GM06990 (cell line): ENCODE measurements around the gene BPGM.
A peak's percentile ranks its signal among the peaks of the same experiment; 100 is the strongest.

Experiments
- DNase-seq: peaks from one replicate; pipeline ENCODE4 v3.0.0-alpha.2; 2011; ENCODE audit not compliant: insufficient read length; ENCODE audit errors: extremely low read depth
- H3K27me3 ChIP-seq: replicated peaks from 2 replicates; pipeline ENCODE4 v1.6.0; 2011; ENCODE audit warnings: low read length; ENCODE audit not compliant: control insufficient read depth, insufficient read depth
- H3K36me3 ChIP-seq: 2 replicates; pipeline ENCODE4 v1.5.1; 2011; ENCODE audit warnings: low read length; ENCODE audit not compliant: control insufficient read depth, insufficient read depth
- H3K4me3 ChIP-seq: replicated peaks from 2 replicates; pipeline ENCODE4 v1.5.1; 2011; ENCODE audit warnings: low read depth, mild to moderate bottlenecking, control low read depth, low read length
- CTCF ChIP-seq: IDR thresholded peaks from 2 replicates; pipeline ENCODE4 v1.5.1; 2011; ENCODE audit warnings: low read length, control low read depth, mild to moderate bottlenecking, inconsistent platforms; ENCODE audit not compliant: insufficient read depth, poor library complexity, severe bottlenecking

BPGM gene

GRCh38 chr7:134697205-134697886, 50.7 kb downstream of the BPGM start:
- Histone ChIP-seq H3K36me3 (no peaks in the 10 kb centered on the region), H3K27me3 (no peaks in the 10 kb centered on the region; the same call in 1 of the 2 replicates), H3K4me3 (no peak overlapping the region)
- no peak for TF ChIP-seq CTCF
- no peak for DNase-seq

- no peak for DNase-seq
- Histone ChIP-seq H3K36me3 (no peaks in the 10 kb centered on the region), H3K4me3 (no peak overlapping the region), H3K27me3 (no peaks in the 10 kb centered on the region; the same call in 1 of the 2 replicates)
- TF ChIP-seq CTCF = no peak
Observed at GRCh38 chr7:134698481-134698880, 51.8 kb downstream of the BPGM start.

- no peak for DNase-seq
- H3K27me3 ChIP-seq = no peaks in the 10 kb centered on the region; the same call in 1 of the 2 replicates
- no peak for TF ChIP-seq CTCF
- no peak overlapping the region for H3K4me3 ChIP-seq
- H3K36me3 ChIP-seq = no peaks in the 10 kb centered on the region
Observed at GRCh38 chr7:134699021-134699818, 52.6 kb downstream of the BPGM start.

GRCh38 chr7:134699899-134700298, 53.2 kb downstream of the BPGM start:
- TF ChIP-seq CTCF = no peak
- H3K36me3 ChIP-seq = no peaks in the 10 kb centered on the region
- H3K4me3 ChIP-seq = no peak overlapping the region
- no peak for DNase-seq
- no peaks in the 10 kb centered on the region; the same call in 1 of the 2 replicates for H3K27me3 ChIP-seq

- peak; percentile 55 for TF ChIP-seq CTCF
- no peak overlapping the region for H3K4me3 ChIP-seq
- no peaks in the 10 kb centered on the region for H3K36me3 ChIP-seq
- DNase-seq = no peak
- H3K27me3 ChIP-seq = no peaks in the 10 kb centered on the region; the same call in 1 of the 2 replicates
Observed at GRCh38 chr7:134701272-134701671, 54.6 kb downstream of the BPGM start.
